H1 (cell line): Measurements from ENCODE around the gene PPP2R5B.

Experiments used
- ASH2L ChIP-seq: fragments of 200-600, 300-600 bp; sonication (generic); IDR thresholded peaks from one replicate; pipeline ENCODE4 v1.7.1; 2017; ENCODE audit warnings: low read length
- CTCF ChIP-seq, 3 experiments: IDR thresholded peaks; 1 replicate in 2 of 3; 2 replicates in 1 of 3; pipeline versions ENCODE4 v1.5.1 to v1.6.1; 2011; ENCODE audit warnings: low read length in 3 of 3, mild to moderate bottlenecking in 3 of 3, inconsistent platforms in 2 of 3, low read depth in 1 of 3, moderate library complexity in 1 of 3; ENCODE audit not compliant: insufficient read depth in 1 of 3; ENCODE audit errors: control extremely low read depth in 1 of 3
- KDM5A ChIP-seq: fragments of 200-600 bp; IDR thresholded peaks from 2 replicates; pipeline ENCODE4 v1.7.1; 2012; ENCODE audit warnings: mild to moderate bottlenecking, low read length, inconsistent platforms, mixed read lengths
- ZNF274 ChIP-seq: IDR thresholded peaks from 2 replicates; pipeline ENCODE4 v1.7.0; 2012; ENCODE audit warnings: low read length, borderline replicate concordance; ENCODE audit errors: extremely low read depth

GRCh38 chr11:64909653-64910343 is 14.7 kb upstream of the PPP2R5B start:
- no peak for TF ChIP-seq CTCF (IDR thresholded peaks at IDR 0.05; ENCODE audit: control extremely low read depth in 1 of 3, insufficient read depth in 1 of 3, low read depth in 1 of 3, low read length in 3 of 3)
- TF ChIP-seq ZNF274 = no peak
- no peak for TF ChIP-seq KDM5A
- no peak for TF ChIP-seq ASH2L
